HepG2 (cell line): Measurements from ENCODE around the gene TMEM50B. TPM values are rescaled to one million over a fixed set of nuclear protein-coding genes. Genes with fewer than 3 reads are reported as not detected.

Experiments
- ARHGAP35 ChIP-seq: sonication (generic); formaldehyde crosslinking; IDR thresholded peaks from 2 replicates; pipeline ENCODE4 v1.9.0; 2022; ENCODE audit warnings: mild to moderate bottlenecking, inconsistent platforms, moderate library complexity, missing genetic modification reagents, borderline replicate concordance
- ARID5B ChIP-seq: IDR thresholded peaks from 2 replicates; pipeline ENCODE4 v1.4.0; 2020; ENCODE audit warnings: mild to moderate bottlenecking, missing genetic modification reagents
- HNF4A ChIP-seq: sonication (generic); formaldehyde crosslinking; IDR thresholded peaks from 2 replicates; pipeline ENCODE4 v1.4.0; 2020; ENCODE audit warnings: missing genetic modification reagents
- HOXA3 ChIP-seq: sonication (generic); formaldehyde crosslinking; IDR thresholded peaks from 2 replicates; pipeline ENCODE4 v1.5.0; 2020; ENCODE audit warnings: missing genetic modification reagents
- PHF20 ChIP-seq: sonication (generic); formaldehyde crosslinking; IDR thresholded peaks from 2 replicates; pipeline ENCODE4 v1.5.0; 2020; ENCODE audit warnings: mild to moderate bottlenecking, missing genetic modification reagents
- PHF21A ChIP-seq: sonication (generic); formaldehyde crosslinking; IDR thresholded peaks from 2 replicates; pipeline ENCODE4 v1.5.0; 2020; ENCODE audit warnings: mild to moderate bottlenecking, missing genetic modification reagents
- PHF8 ChIP-seq: sonication (generic); formaldehyde crosslinking; IDR thresholded peaks from 2 replicates; pipeline ENCODE4 v1.5.0; 2020; ENCODE audit warnings: missing genetic modification reagents
- POLR2G ChIP-seq: fragments of 200-400 bp; formaldehyde crosslinking; IDR thresholded peaks from 2 replicates; pipeline ENCODE4 v1.6.1; 2018; ENCODE audit warnings: mild to moderate bottlenecking, low read depth, low read length, moderate library complexity
- PRDM10 ChIP-seq: sonication (generic); formaldehyde crosslinking; IDR thresholded peaks from 2 replicates; pipeline ENCODE4 v1.4.0; 2020; ENCODE audit warnings: low read depth, missing genetic modification reagents
- SALL2 ChIP-seq: sonication (generic); formaldehyde crosslinking; IDR thresholded peaks from 2 replicates; pipeline ENCODE4 v1.8.1; 2023; ENCODE audit warnings: mild to moderate bottlenecking, missing genetic modification reagents, inconsistent platforms
- ZFP41 ChIP-seq: sonication (generic); formaldehyde crosslinking; IDR thresholded peaks from 2 replicates; pipeline ENCODE4 v1.4.0; 2020; ENCODE audit warnings: mild to moderate bottlenecking, missing genetic modification reagents, borderline replicate concordance
- ZNF362 ChIP-seq: sonication (generic); formaldehyde crosslinking; IDR thresholded peaks from 2 replicates; pipeline ENCODE4 v1.4.0; 2020; ENCODE audit warnings: missing genetic modification reagents, mild to moderate bottlenecking, borderline replicate concordance
- ZNF709 ChIP-seq: sonication (generic); formaldehyde crosslinking; IDR thresholded peaks from 2 replicates; pipeline ENCODE4 v1.5.0; 2020; ENCODE audit warnings: mild to moderate bottlenecking, missing genetic modification reagents
- ZNF883 ChIP-seq: sonication (generic); formaldehyde crosslinking; IDR thresholded peaks from 2 replicates; pipeline ENCODE4 v1.5.1; 2020; ENCODE audit warnings: mild to moderate bottlenecking, missing genetic modification reagents; ENCODE audit errors: not compliant biosample characterization
- polyA plus RNA-seq, 8 experiments: library from polyadenylated mRNA; depleted of rRNA in 3 of 8; stranded (reverse) in 7 of 8; unstranded in 1 of 8; fragments of >200 nt; fragmentation: Illumina TruSeq in 4 of 8; extraction: Trizol in 4 of 8; gene quantifications; 2 replicates each; pipeline versions ENCODE4 v1.2.1 to v1.2.3, GENCODE V29; 2011 to 2016; ENCODE audit warnings: low read depth in 4 of 8, missing spikeins in 1 of 8, mixed read lengths in 1 of 8; ENCODE audit not compliant: insufficient read depth in 1 of 8
- total RNA-seq, 5 experiments: library from RNA; depleted of rRNA; stranded (reverse); fragments of >200 nt; fragmentation: Illumina TruSeq; extraction: Trizol; gene quantifications; 2 replicates each; pipeline ENCODE4 v1.2.3, GENCODE V29; 2016; ENCODE audit warnings: low read depth in 1 of 5
- TF ChIP-seq, protein P1 (sequence below): sonication (generic); formaldehyde crosslinking; IDR thresholded peaks from 2 replicates; pipeline ENCODE4 v1.4.0; 2020; ENCODE audit warnings: mild to moderate bottlenecking, missing genetic modification reagents
- TF ChIP-seq, protein P2 (sequence below): sonication (generic); formaldehyde crosslinking; IDR thresholded peaks from 2 replicates; pipeline ENCODE4 v1.9.0; 2022; ENCODE audit warnings: missing genetic modification reagents, mild to moderate bottlenecking, borderline replicate concordance

The TMEM50B gene
- total and polyA plus RNA-seq, 2 of the 13 experiments (the other 11 are each of a cell fraction or from before 2014, with no cell fraction given): 29.9 to 46.3 TPM

- TF ChIP-seq, protein P1, sequence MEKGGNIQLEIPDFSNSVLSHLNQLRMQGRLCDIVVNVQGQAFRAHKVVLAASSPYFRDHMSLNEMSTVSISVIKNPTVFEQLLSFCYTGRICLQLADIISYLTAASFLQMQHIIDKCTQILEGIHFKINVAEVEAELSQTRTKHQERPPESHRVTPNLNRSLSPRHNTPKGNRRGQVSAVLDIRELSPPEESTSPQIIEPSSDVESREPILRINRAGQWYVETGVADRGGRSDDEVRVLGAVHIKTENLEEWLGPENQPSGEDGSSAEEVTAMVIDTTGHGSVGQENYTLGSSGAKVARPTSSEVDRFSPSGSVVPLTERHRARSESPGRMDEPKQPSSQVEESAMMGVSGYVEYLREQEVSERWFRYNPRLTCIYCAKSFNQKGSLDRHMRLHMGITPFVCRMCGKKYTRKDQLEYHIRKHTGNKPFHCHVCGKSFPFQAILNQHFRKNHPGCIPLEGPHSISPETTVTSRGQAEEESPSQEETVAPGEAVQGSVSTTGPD: no peak
- peak; percentile 22; the same call in 1 of the 2 replicates for TF ChIP-seq ZNF362 (CRISPR knock-in tag)
- TF ChIP-seq PHF21A (CRISPR knock-in tag): peak; percentile 92
- no peak for TF ChIP-seq PRDM10
- 0 out of 2 replicates have a peak, but pooled peaks have one; percentile 3 for TF ChIP-seq ZNF709 (CRISPR knock-in tag)
- TF ChIP-seq PHF20 (CRISPR knock-in tag): peak; percentile 66
- no peak for TF ChIP-seq HNF4A (CRISPR knock-in tag)
- peak; percentile 61 for TF ChIP-seq HOXA3 (CRISPR knock-in tag)
- TF ChIP-seq, protein P2, sequence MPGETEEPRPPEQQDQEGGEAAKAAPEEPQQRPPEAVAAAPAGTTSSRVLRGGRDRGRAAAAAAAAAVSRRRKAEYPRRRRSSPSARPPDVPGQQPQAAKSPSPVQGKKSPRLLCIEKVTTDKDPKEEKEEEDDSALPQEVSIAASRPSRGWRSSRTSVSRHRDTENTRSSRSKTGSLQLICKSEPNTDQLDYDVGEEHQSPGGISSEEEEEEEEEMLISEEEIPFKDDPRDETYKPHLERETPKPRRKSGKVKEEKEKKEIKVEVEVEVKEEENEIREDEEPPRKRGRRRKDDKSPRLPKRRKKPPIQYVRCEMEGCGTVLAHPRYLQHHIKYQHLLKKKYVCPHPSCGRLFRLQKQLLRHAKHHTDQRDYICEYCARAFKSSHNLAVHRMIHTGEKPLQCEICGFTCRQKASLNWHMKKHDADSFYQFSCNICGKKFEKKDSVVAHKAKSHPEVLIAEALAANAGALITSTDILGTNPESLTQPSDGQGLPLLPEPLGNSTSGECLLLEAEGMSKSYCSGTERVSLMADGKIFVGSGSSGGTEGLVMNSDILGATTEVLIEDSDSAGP (CRISPR knock-in tag): peak; percentile 8; the same call in 1 of the 2 replicates
- no peak for TF ChIP-seq ZFP41 (CRISPR knock-in tag)
- peak; percentile 33; the same call in 1 of the 2 replicates for TF ChIP-seq SALL2 (CRISPR knock-in tag)
- no peak for TF ChIP-seq ARHGAP35 (CRISPR knock-in tag)
- peak; percentile 59 for TF ChIP-seq ARID5B (CRISPR knock-in tag)
- peak; percentile 92 for TF ChIP-seq PHF8
- TF ChIP-seq POLR2G: peak; percentile 94
- TF ChIP-seq ZNF883 (CRISPR knock-in tag): peak; percentile 51
These were observed at the start of gene TMEM50B (continued) for GRCh38 chr21:33479679-33480480.
